Measurements from ENCODE around the gene TRAFD1.

DNA sequence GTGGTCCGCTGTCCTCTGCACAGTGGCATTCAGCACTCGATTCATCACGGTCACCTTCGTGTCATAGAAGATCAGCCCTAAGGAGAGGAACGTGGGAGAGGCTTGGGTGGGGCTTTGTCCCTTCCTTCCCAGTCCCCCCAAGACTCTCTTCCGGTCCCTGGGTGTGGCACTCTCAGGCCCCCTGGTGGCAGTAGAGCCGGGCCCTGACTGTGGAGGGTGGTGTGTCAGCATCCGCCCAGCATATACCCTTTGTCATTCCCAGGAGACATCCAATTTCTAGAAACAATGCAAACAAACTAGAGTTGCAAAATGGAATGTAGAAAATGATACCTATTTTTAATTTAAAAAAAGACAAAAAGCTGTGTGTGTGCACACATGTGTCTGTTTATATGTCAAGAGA, 45.0 kb downstream of the TRAFD1 start:
- TF ChIP-seq CTCF (IDR thresholded peaks at IDR 0.05; ENCODE audit: low read depth, low read length) (peak; percentile 70), EZH2phosphoT487 (IDR thresholded peaks at IDR 0.05; ENCODE audit: low read depth) (no peak)
